ENCODE data around the gene DGCR6. TPM values are rescaled to one million over a fixed set of nuclear protein-coding genes. Genes with fewer than 3 reads are reported as not detected.
"Not testable (repeated sequence)": the region's sequence is repeated elsewhere in the genome, so short reads cannot be mapped to it uniquely, and the experiment has no call there.

Gene DGCR6
- total and polyA plus RNA-seq, 4 experiments from 2014 or later, result 1.6 to 7.2 (median 4.4) TPM

GRCh38 chr22:18917818-18918217 lies 11.7 kb downstream of the DGCR6 start:
- H3K27ac ChIP-seq (ENCODE audit: low read depth, low read length); CTCF ChIA-PET (ENCODE audit: partially characterized antibody); H3K27ac Mint-ChIP-seq: not testable (repeated sequence)

DNA sequence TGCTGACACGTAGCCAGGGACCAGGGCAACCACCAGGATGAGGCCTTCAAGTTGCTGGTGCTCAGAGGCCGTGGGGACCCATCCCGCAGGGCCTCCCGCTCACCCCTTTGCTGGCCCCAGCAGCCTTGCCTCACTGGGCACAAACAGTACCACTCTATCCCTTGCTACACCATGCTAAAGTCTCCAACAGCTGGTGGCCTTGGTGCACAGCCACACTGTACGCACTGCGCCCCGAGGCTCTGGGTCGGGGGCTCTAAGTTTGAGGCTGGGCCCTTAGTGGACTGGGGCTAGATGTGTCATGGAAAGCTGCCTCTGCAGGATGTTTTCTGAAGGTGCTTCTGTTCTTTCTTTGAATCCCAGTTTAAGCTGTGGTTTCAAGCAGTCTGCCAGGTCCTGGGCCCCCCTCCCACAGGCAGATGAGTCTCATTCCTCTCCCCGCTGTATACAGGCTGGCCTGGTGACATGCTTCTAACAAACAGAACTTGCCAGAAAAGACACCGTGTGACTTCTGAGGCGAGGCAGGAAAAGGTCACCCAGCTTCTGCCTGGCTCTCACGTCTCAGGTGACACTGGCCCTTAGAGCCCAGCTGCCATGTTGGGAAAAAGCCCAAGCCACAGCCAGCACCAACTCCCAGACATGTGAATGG lies 14.3 kb downstream of the DGCR6 start:
- H3K9me3 ChIP-seq (ENCODE audit: control insufficient read depth in 1 of 2, low read length in 2 of 2); H3K4me3 Mint-ChIP-seq; H3K4me3 ChIP-seq (ENCODE audit: low read length in 2 of 2); H3K36me3 Mint-ChIP-seq; H3K27ac Mint-ChIP-seq; H3K27me3 ChIP-seq (ENCODE audit: insufficient read depth, low read length); H3K27me3 Mint-ChIP-seq; H3K9me3 Mint-ChIP-seq; H3K27ac ChIP-seq (ENCODE audit: low read depth, low read length); POLR2A ChIA-PET (ENCODE audit: partially characterized antibody); CTCF ChIA-PET (ENCODE audit: partially characterized antibody); H3K4me1 ChIP-seq (ENCODE audit: insufficient read depth, low read length); H3K36me3 ChIP-seq (ENCODE audit: insufficient read depth, low read length); DNase-seq; intact Hi-C loops (cut with micrococcal nuclease); H3K4me1 Mint-ChIP-seq: not testable (repeated sequence)

More at GRCh38 chr22:18917818-18918217, 11.7 kb downstream of the DGCR6 start:
- H3K4me1 ChIP-seq (ENCODE audit: insufficient read depth, low read length); DNase-seq; H3K4me3 ChIP-seq (ENCODE audit: low read length in 2 of 2); H3K4me3 Mint-ChIP-seq; H3K9me3 Mint-ChIP-seq; H3K36me3 ChIP-seq (ENCODE audit: insufficient read depth, low read length); H3K4me1 Mint-ChIP-seq; intact Hi-C loops (cut with micrococcal nuclease); POLR2A ChIA-PET (ENCODE audit: partially characterized antibody); H3K9me3 ChIP-seq (ENCODE audit: control insufficient read depth in 1 of 2, low read length in 2 of 2); H3K27me3 Mint-ChIP-seq; H3K27me3 ChIP-seq (ENCODE audit: insufficient read depth, low read length); H3K36me3 Mint-ChIP-seq: not testable (repeated sequence)

GRCh38 chr22:18925368-18926064 lies 19.4 kb downstream of the DGCR6 start:
- Histone ChIP-seq H3K27ac (ENCODE audit: low read depth, low read length) (no peak overlapping the region), H3K4me3 (ENCODE audit: low read length in 2 of 2) (no peak overlapping the region), H3K9me3 (ENCODE audit: control insufficient read depth in 1 of 2, low read length in 2 of 2) (no peaks in the 10 kb centered on the region), H3K27me3 (ENCODE audit: insufficient read depth, low read length) (no peaks in the 10 kb centered on the region), H3K4me1 (ENCODE audit: insufficient read depth, low read length) (no peaks in the 10 kb centered on the region), H3K36me3 (ENCODE audit: insufficient read depth, low read length) (no peaks in the 10 kb centered on the region)
- Mint-ChIP-seq H3K9me3 (no peaks in the 10 kb centered on the region), H3K36me3 (no peaks in the 10 kb centered on the region), H3K27me3 (no peaks in the 10 kb centered on the region), H3K4me1 (no peaks in the 10 kb centered on the region), H3K4me3 (no peak overlapping the region), H3K27ac (no peak overlapping the region)
- intact Hi-C loops (cut with micrococcal nuclease), result no loop called here
- ChIA-PET CTCF (ENCODE audit: partially characterized antibody) (no interaction called here), POLR2A (ENCODE audit: partially characterized antibody) (no interaction called here)
- DNase-seq, result no peak

DNA sequence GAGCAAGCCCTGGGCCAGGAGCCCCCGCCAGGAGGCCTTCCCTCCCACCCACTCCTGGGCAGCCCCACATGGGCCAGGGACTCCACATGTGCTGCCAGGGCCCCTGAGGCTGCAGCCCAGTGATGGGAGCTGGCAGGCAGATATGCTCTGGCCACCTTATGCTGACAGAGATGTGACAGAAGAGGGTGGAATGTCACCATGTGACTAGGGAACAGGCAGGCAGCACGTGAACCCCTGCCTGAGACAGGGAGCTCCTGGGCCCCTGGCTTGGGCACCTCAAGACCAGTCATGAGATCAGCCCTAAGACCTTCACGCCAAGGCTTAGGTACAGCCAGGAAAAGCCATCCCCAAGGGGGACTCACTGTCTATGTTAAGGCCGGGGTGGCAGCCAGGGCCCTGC lies 20.9 kb downstream of the DGCR6 start:
- no peaks in the 10 kb centered on the region for H3K36me3 ChIP-seq (ENCODE audit: insufficient read depth, low read length)
- H3K36me3 Mint-ChIP-seq, result no peaks in the 10 kb centered on the region
- ChIA-PET POLR2A (ENCODE audit: partially characterized antibody) (no interaction called here), CTCF (ENCODE audit: partially characterized antibody) (no interaction called here)
- no peaks in the 10 kb centered on the region for H3K9me3 Mint-ChIP-seq
- no peaks in the 10 kb centered on the region for H3K4me1 Mint-ChIP-seq
- no peak overlapping the region for H3K27ac ChIP-seq (ENCODE audit: low read depth, low read length)
- DNase-seq, result no peak
- H3K9me3 ChIP-seq (ENCODE audit: control insufficient read depth in 1 of 2, low read length in 2 of 2), result no peaks in the 10 kb centered on the region
- H3K27me3 Mint-ChIP-seq, result no peaks in the 10 kb centered on the region
- no peak overlapping the region for H3K27ac Mint-ChIP-seq
- intact Hi-C loops (cut with micrococcal nuclease), result no loop called here
- H3K27me3 ChIP-seq (ENCODE audit: insufficient read depth, low read length), result no peaks in the 10 kb centered on the region
- no peak overlapping the region for H3K4me3 ChIP-seq (ENCODE audit: low read length in 2 of 2)
- no peak overlapping the region for H3K4me3 Mint-ChIP-seq
- H3K4me1 ChIP-seq (ENCODE audit: insufficient read depth, low read length), result no peaks in the 10 kb centered on the region

- no peak for DNase-seq
- Histone ChIP-seq H3K9me3 (ENCODE audit: control insufficient read depth in 1 of 2, low read length in 2 of 2) (no peaks in the 10 kb centered on the region), H3K4me1 (ENCODE audit: insufficient read depth, low read length) (no peaks in the 10 kb centered on the region), H3K27me3 (ENCODE audit: insufficient read depth, low read length) (no peaks in the 10 kb centered on the region), H3K4me3 (ENCODE audit: low read length in 2 of 2) (no peak overlapping the region), H3K27ac (ENCODE audit: low read depth, low read length) (no peak overlapping the region), H3K36me3 (ENCODE audit: insufficient read depth, low read length) (no peaks in the 10 kb centered on the region)
- Mint-ChIP-seq H3K36me3 (no peaks in the 10 kb centered on the region), H3K9me3 (no peaks in the 10 kb centered on the region), H3K27me3 (no peaks in the 10 kb centered on the region), H3K4me1 (no peaks in the 10 kb centered on the region), H3K4me3 (no peak overlapping the region), H3K27ac (no peak overlapping the region)
- ChIA-PET POLR2A (ENCODE audit: partially characterized antibody) (no interaction called here), CTCF (ENCODE audit: partially characterized antibody) (no interaction called here)
- intact Hi-C loops (cut with micrococcal nuclease), result no loop called here
Observed at GRCh38 chr22:18927573-18927972, 21.5 kb downstream of the DGCR6 start.

DNA sequence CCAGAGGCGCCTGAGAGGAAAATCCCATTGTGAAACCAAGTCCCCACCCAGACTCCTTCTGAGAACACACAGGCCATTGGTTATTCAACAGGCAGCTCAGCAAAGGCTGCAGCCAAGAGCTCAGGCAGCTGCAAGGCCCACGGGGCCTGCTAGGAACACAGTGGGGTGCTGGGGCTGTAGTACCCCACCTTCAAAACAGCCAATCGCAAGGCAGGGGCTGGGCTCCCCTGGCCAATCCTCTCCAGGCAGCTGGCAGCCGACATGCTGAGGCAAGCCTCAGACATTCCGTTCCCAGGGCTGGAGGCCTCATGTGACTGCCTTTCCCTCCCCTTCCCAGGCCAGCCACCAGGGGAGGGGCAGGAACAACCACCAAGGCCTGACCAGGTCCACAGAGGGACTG lies 23.3 kb downstream of the DGCR6 start:
- H3K4me1 Mint-ChIP-seq, result no peaks in the 10 kb centered on the region
- ChIA-PET POLR2A (ENCODE audit: partially characterized antibody) (no interaction called here), CTCF (ENCODE audit: partially characterized antibody) (no interaction called here)
- no peaks in the 10 kb centered on the region for H3K9me3 Mint-ChIP-seq
- intact Hi-C loops (cut with micrococcal nuclease), result no loop called here
- no peaks in the 10 kb centered on the region for H3K36me3 ChIP-seq (ENCODE audit: insufficient read depth, low read length)
- no peaks in the 10 kb centered on the region for H3K9me3 ChIP-seq (ENCODE audit: control insufficient read depth in 1 of 2, low read length in 2 of 2)
- no peaks in the 10 kb centered on the region for H3K27me3 ChIP-seq (ENCODE audit: insufficient read depth, low read length)
- no peaks in the 10 kb centered on the region for H3K27me3 Mint-ChIP-seq
- no peaks in the 10 kb centered on the region for H3K36me3 Mint-ChIP-seq
- H3K4me3 ChIP-seq (ENCODE audit: low read length in 2 of 2), result no peak overlapping the region
- H3K27ac Mint-ChIP-seq, result no peak overlapping the region
- no peak overlapping the region for H3K27ac ChIP-seq (ENCODE audit: low read depth, low read length)
- no peak overlapping the region for H3K4me3 Mint-ChIP-seq
- H3K4me1 ChIP-seq (ENCODE audit: insufficient read depth, low read length), result no peaks in the 10 kb centered on the region
- no peak for DNase-seq

GRCh38 chr22:18931905-18932652 lies 26.0 kb downstream of the DGCR6 start:
- Mint-ChIP-seq H3K9me3 (no peaks in the 10 kb centered on the region), H3K27me3 (no peaks in the 10 kb centered on the region), H3K4me1 (no peaks in the 10 kb centered on the region), H3K36me3 (no peaks in the 10 kb centered on the region), H3K27ac (no peak overlapping the region), H3K4me3 (no peak overlapping the region)
- no peak overlapping the region for H3K4me3 ChIP-seq (ENCODE audit: low read length in 2 of 2)
- no peaks in the 10 kb centered on the region for H3K27me3 ChIP-seq (ENCODE audit: insufficient read depth, low read length)
- no peak for DNase-seq
- intact Hi-C loops (cut with micrococcal nuclease), result no loop called here
- ChIA-PET CTCF (ENCODE audit: partially characterized antibody) (no interaction called here), POLR2A (ENCODE audit: partially characterized antibody) (no interaction called here)
- no peak overlapping the region for H3K27ac ChIP-seq (ENCODE audit: low read depth, low read length)
- H3K9me3 ChIP-seq (ENCODE audit: control insufficient read depth in 1 of 2, low read length in 2 of 2), result no peaks in the 10 kb centered on the region
- no peaks in the 10 kb centered on the region for H3K36me3 ChIP-seq (ENCODE audit: insufficient read depth, low read length)
- H3K4me1 ChIP-seq (ENCODE audit: insufficient read depth, low read length), result no peaks in the 10 kb centered on the region
